GM12878 (cell line): Measurements from ENCODE around the gene RMND1. TPM values are rescaled to one million over a fixed set of nuclear protein-coding genes. Genes with fewer than 3 reads are reported as not detected.

Experiments
- BCLAF1 ChIP-seq: fragments of 450-650 bp; IDR thresholded peaks from 2 replicates; pipeline ENCODE4 v1.6.1; 2017; ENCODE audit warnings: antibody characterized with exemption, mild to moderate bottlenecking, moderate library complexity
- CUX1 ChIP-seq: IDR thresholded peaks from 2 replicates; pipeline ENCODE4 v1.6.1; 2012; ENCODE audit warnings: improper control_type of control experiment, low read depth, low read length; ENCODE audit not compliant: insufficient replicate concordance
- GATAD2B ChIP-seq: fragments of 450-650 bp; conservative IDR thresholded peaks from 2 replicates; pipeline ENCODE4 v1.6.1; 2017; ENCODE audit warnings: low read depth, mild to moderate bottlenecking, moderate library complexity
- MTA2 ChIP-seq: fragments of 450-650 bp; IDR thresholded peaks from 2 replicates; pipeline ENCODE4 v1.6.1; 2016; ENCODE audit warnings: low read depth, mild to moderate bottlenecking, moderate library complexity
- ZNF207 ChIP-seq: fragments of 450-650 bp; IDR thresholded peaks from 2 replicates; pipeline ENCODE4 v1.6.1; 2014; ENCODE audit warnings: antibody characterized with exemption, mild to moderate bottlenecking, borderline replicate concordance
- ZZZ3 ChIP-seq: IDR thresholded peaks from 2 replicates; pipeline ENCODE4 v1.6.1; 2011; ENCODE audit warnings: low read depth; ENCODE audit not compliant: control insufficient read depth, insufficient read length
- polyA plus RNA-seq, 11 experiments: library from polyadenylated mRNA; depleted of rRNA in 4 of 11; unstranded in 6 of 11; stranded (reverse) in 5 of 11; fragments of >200 nt; fragmentation: Nextera tagmentation in 4 of 11; fragmentation: Illumina TruSeq in 1 of 11; extraction: Ambion mirVana in 4 of 11; extraction: Trizol in 1 of 11; gene quantifications; 1 replicate in 1 of 11; 2 replicates in 10 of 11; pipeline versions ENCODE4 v1.2.1 to v1.2.3, GENCODE V29; 2011 to 2016; ENCODE audit warnings: inconsistent platforms in 2 of 11, missing spikeins in 2 of 11, low read depth in 1 of 11
- total RNA-seq, 4 experiments: library from RNA; depleted of rRNA in 3 of 4; stranded (reverse); fragments of >200 nt in 3 of 4; fragmentation: Illumina TruSeq in 1 of 4; extraction: Trizol in 1 of 4; gene quantifications; 2 replicates each; pipeline versions ENCODE4 v1.2.1 to v1.2.3, GENCODE V29; 2013 to 2021

The RMND1 gene
- total and polyA plus RNA-seq, 10 of the 15 experiments (the other 5 are each of a cell fraction or from before 2014, with no cell fraction given), result 15.9 to 34.5 (median 21.4) TPM

- TF ChIP-seq CUX1 (no peak), GATAD2B (no peak), ZNF207 (no peak), MTA2 (no peak), ZZZ3 (no peak), BCLAF1 (no peak)
Observed at GRCh38 chr6:151377095-151377494, 74.8 kb downstream of the RMND1 start (continued).
